Skeletal muscle cell (primary cell): ENCODE data around the gene TTC21B.
"Not testable (repeated sequence)": the region's sequence is repeated elsewhere in the genome, so short reads cannot be mapped to it uniquely, and the experiment has no call there.

Source experiments
- DNase-seq: peaks from one replicate; pipeline ENCODE4 v3.0.0-alpha.2; 2010; ENCODE audit warnings: low read depth
- H3K4me3 ChIP-seq: 2 replicates; pipeline ENCODE4 v1.5.1; 2011; ENCODE audit warnings: low read depth, mild to moderate bottlenecking, control low read depth, low read length, moderate library complexity

Gene TTC21B

GRCh38 chr2:165891345-165891744 is 62.2 kb downstream of the TTC21B start:
- H3K4me3 ChIP-seq, result no peak overlapping the region
- no peak for DNase-seq

- DNase-seq, result no peak
- no peak overlapping the region for H3K4me3 ChIP-seq
Observed at GRCh38 chr2:165889798-165890197, 63.8 kb downstream of the TTC21B start.

GRCh38 chr2:165889158-165889557 is 64.4 kb downstream of the TTC21B start:
- no peak for DNase-seq
- H3K4me3 ChIP-seq, result no peak overlapping the region

- no peak for DNase-seq
Observed at GRCh38 chr2:165888171-165888570, 65.4 kb downstream of the TTC21B start.

DNA sequence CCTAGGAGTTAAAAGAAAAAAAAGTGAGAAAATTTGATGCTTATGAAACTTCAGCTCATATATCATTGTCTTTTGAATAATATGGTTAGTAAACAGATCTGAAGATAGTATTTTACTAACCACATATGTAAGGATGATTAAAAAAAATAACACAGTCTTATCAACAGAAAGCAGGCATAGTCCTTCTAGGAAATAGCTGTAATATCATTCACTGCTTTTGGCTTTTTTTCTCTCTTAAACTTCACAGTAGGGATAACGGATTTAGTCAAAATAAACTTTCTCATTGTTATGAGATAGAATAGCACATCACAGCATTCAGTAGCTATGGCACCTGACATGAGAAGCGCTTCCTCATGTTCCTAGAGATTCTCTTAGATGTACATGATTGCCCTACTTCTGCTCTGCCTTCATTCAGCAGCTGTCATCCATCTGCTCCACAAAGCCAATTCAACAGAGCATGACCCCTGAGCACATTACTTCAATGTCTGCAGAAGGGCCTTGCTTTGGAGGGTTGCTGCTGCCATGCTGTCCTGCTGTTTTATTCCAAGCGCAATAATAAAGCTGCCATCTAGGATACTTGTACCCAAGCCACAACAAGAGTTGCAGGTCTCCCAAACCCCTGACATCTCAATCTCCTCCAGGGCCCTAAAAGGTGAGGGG is 67.0 kb downstream of the TTC21B start:
- DNase-seq, result no peak
- H3K4me3 ChIP-seq, result no peak overlapping the region

More at GRCh38 chr2:165888171-165888570, 65.4 kb downstream of the TTC21B start:
- H3K4me3 ChIP-seq, result no peak overlapping the region

GRCh38 chr2:165877565-165878550 is 75.7 kb downstream of the TTC21B start:
- no peak overlapping the region for H3K4me3 ChIP-seq
- DNase-seq, result peak; percentile 41

DNA sequence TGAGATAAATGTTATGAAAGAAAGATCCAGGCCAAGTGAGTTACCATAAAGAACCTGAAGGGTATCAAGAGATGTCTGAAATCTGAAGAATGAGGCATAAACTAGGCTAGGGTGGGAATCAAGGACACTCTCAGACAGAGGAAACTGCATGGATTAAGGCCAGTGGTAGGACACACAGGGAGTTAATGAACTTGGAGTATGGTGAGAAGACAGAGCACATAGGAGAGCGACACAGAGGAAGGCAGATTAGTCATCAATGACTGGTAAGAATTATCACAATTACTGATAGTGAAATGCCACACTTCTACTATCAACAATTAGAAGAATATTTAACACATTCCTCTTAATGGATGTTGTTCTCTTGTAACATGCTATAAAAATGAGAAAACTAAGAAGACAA is 76.9 kb downstream of the TTC21B start:
- no peak overlapping the region for H3K4me3 ChIP-seq

DNA sequence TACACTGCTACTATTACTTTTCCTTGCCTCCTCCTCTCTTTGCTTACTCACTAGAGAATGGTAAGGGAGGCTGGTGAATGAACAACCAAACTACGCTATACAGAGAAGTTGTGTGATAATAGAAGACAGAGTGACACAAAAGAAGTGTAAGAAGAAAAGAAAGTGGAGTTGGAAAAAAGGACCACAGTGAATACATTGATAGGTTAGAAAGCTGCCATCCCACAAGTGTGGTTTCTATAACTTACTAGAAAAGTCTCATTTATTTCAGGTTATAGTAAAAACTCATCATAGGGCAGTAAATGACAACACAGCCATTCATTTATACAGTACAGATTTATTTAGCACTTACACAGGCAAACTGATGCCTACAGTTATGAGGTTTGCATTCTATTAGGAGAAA is 77.3 kb downstream of the TTC21B start:
- H3K4me3 ChIP-seq, result no peak overlapping the region
- DNase-seq, result no peak

More for the DNA sequence above, 76.9 kb downstream of the TTC21B start:
- no peak for DNase-seq

DNA sequence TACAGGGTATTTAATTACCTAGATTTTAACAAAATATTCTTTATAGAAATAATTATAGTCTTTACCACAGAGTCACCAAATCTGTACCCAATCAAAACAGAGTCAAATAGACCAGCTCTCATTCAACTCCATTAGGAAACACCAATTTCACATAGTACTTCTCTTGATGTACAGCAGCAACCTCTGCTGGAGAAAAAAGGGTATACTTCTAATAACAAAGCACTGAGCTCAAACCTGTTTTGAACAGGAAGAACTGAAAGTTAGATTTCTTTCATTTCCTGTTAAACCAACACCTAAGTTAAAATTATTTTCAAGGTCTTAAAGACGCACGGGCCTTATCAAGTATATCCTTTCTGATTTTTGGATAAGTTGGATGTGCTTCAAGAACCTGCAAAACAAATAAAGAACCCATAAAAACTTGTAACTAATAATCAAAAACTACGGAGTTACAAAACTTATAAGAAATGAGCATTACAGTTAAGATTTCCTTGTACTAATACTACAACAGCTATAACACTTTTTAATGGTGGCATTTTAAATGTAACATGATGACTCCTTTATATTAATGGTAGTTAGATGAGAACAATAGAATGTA is 79.0 kb downstream of the TTC21B start:
- DNase-seq, result peak; percentile 26
- H3K4me3 ChIP-seq, result no peak overlapping the region

GRCh38 chr2:165872101-165872791 is 81.3 kb downstream of the TTC21B start:
- no peak overlapping the region for H3K4me3 ChIP-seq
- DNase-seq, result no peak

DNA sequence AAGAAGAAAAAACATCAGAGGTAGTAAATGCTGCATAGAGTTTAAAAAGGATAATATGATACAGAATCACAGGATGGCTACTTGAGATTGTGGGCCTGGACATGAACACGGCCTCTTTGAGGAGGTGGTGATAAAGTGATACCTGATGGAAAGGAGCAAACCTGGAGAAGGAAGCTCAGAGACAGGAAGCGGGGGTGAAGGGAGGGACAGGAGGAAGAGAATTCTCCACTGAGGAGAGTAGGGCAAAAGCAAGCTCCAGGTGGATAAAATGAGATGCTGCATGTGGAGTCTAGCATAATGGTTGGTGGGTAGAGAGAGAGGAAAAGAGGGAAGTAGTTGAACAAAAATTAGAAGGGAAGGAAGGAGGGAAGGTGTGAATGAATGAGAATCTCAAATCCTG is 82.6 kb downstream of the TTC21B start:
- DNase-seq, result no peak
- H3K4me3 ChIP-seq, result no peak overlapping the region

DNA sequence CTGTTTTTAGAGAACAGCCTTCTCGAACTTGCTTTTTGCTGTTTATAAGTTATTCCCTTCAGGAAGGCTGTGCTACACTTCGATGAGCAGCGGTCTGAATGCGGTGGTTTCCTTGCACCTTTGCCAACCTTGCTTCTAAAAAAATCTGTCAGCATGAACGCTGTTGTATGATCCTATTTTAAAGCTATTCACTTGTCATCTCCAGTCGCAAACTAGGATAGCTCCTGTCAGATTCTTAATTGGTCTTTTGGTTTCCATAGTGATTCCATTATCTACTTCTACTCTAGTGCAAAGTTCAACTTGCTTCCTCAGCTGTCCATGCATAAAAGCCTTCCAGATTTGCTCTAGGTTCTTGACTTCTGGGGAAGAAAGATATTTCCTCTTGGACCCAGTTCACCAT is 83.2 kb downstream of the TTC21B start:
- DNase-seq, result no peak
- no peak overlapping the region for H3K4me3 ChIP-seq

DNA sequence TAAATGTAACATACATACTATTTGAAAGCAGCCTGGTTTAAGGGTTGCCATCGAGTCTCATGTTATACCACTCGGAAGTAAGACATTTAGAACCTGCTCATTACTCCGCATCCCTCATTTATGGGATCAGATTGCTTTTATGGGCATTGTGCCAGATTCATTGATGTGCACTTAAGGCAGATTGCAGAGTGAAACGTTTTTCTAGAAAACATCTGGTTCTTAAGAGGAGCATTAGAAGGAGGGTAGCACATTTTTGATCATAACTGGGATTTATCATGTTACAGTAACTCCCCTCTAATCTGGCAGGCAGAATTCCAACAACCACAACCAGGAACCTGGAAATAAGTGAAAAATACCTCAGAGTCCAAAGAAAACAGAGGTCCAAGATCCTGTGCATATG is 85.4 kb downstream of the TTC21B start:
- no peak for DNase-seq
- H3K4me3 ChIP-seq, result no peak overlapping the region

- no peak overlapping the region for H3K4me3 ChIP-seq
- no peak for DNase-seq
Observed at GRCh38 chr2:165864296-165864695, 89.3 kb downstream of the TTC21B start.

GRCh38 chr2:165863810-165864261 is 89.7 kb downstream of the TTC21B start:
- H3K4me3 ChIP-seq, result no peak overlapping the region
- DNase-seq, result no peak

DNA sequence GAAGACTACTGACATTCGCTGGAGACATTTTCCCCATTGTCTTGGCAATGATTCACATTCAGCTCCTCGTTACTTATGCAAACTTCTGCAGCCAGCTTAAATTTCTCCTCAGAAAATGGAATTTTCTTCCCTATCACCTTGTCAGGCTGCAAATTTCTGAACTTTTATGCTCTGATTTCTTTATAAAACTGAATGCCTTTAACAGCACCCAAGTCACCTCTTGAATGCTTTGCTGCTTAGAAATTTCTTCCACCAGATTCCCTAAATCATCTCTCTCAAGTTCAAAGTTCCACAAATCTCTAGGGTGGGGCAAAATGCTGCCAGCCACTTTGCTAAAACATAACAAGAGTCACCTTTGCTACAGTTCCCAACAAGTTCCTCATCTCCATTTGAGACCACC is 92.5 kb downstream of the TTC21B start:
- not testable (repeated sequence) for DNase-seq, H3K4me3 ChIP-seq

- not testable (repeated sequence) for H3K4me3 ChIP-seq, DNase-seq
Observed at GRCh38 chr2:165859723-165860122, 93.9 kb downstream of the TTC21B start.

GRCh38 chr2:165857876-165858275 is 95.7 kb downstream of the TTC21B start:
- H3K4me3 ChIP-seq, result no peak overlapping the region
- DNase-seq, result peak; percentile 73

DNA sequence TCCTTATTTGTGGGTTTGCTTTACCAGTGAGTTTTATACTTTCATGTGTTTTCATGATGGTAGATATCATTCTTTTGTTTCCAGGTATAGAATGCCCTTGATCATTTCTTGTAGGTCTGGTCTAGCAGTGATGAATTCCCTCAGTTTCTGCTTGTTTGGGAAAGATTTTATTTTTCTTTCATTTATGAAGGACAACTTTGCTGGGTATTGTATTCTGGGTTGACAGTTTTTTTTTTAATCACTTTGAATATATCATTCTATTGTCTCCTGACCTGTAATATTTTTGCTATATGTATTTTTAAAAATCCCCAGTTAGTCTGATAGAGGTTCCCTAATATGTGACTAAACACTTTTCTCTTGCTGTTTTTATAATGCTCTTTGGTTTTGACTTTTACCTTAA is 101.2 kb downstream of the TTC21B start:
- no peak overlapping the region for H3K4me3 ChIP-seq

DNA sequence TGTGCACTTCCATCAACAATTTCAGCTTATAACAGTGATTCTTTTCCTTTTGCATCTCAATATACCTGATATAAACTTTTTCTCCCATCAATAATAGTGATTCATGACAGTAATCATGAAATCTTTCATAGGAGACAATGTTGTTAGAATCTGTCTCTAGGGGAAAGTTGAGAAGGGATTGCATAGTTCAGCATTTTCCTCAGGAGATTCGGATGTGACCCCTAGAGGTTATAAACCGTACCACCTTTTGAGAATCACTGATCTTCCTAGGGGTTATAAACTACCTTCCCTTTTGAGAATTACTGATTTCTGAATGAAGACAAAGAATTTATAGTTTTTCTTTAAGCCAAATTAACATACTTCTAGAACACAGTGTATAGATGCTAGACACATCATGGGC is 106.6 kb downstream of the TTC21B start:
- no peak for DNase-seq
- no peak overlapping the region for H3K4me3 ChIP-seq

More for the DNA sequence above, 101.2 kb downstream of the TTC21B start:
- DNase-seq, result no peak
